ENCODE results near the gene RAD51B. TPM values are rescaled to one million over a fixed set of nuclear protein-coding genes. Genes with fewer than 3 reads are reported as not detected.

The RAD51B gene
- total RNA-seq, 3 donors from 2014 or later: 10.6 to 77.6 (median 33.8) TPM

- intact Hi-C loops (cut with DNase I; ENCODE audit: low total_unique reads): no loop called here
- H3K27me3 ChIP-seq: no peaks in the 10 kb centered on the region
- no peaks in the 10 kb centered on the region for H3K9me3 ChIP-seq
- TF ChIP-seq POLR2AphosphoS5 (IDR thresholded peaks at IDR 0.05) (no peak), POLR2A (IDR thresholded peaks at IDR 0.05) (no peak), CTCF (IDR thresholded peaks at IDR 0.05) (no peak)
- H3K4me3 ChIP-seq: no peak overlapping the region
- DNase-seq (ENCODE audit: low spot score in 2 of 2): no peak
- H3K27ac ChIP-seq: no peak overlapping the region
- no peaks in the 10 kb centered on the region for H3K36me3 ChIP-seq
- peaks cover 0 to 4% of the 10 kb centered on the region in 2 donors for H3K4me1 ChIP-seq
These were observed 893.3 kb downstream of the RAD51B start for GRCh38 chr14:68712703-68713370.

GRCh38 chr14:68713782-68714181 lies 894.2 kb downstream of the RAD51B start:
- no peaks in the 10 kb centered on the region for H3K27me3 ChIP-seq
- DNase-seq (ENCODE audit: low spot score in 2 of 2): no peak
- no peak overlapping the region for H3K27ac ChIP-seq
- H3K9me3 ChIP-seq: no peaks in the 10 kb centered on the region
- no peak overlapping the region for H3K4me3 ChIP-seq
- TF ChIP-seq POLR2A (IDR thresholded peaks at IDR 0.05) (no peak), POLR2AphosphoS5 (IDR thresholded peaks at IDR 0.05) (no peak), CTCF (IDR thresholded peaks at IDR 0.05) (no peak)
- peaks cover 0 to 4% of the 10 kb centered on the region in 2 donors for H3K4me1 ChIP-seq
- no peaks in the 10 kb centered on the region for H3K36me3 ChIP-seq
- intact Hi-C loops (cut with DNase I; ENCODE audit: low total_unique reads): no loop called here

GRCh38 chr14:68714991-68715924 lies 895.7 kb downstream of the RAD51B start:
- H3K4me3 ChIP-seq: no peak overlapping the region
- no peak overlapping the region for H3K27ac ChIP-seq
- TF ChIP-seq POLR2A (IDR thresholded peaks at IDR 0.05): no peak
- no peak for TF ChIP-seq POLR2AphosphoS5 (IDR thresholded peaks at IDR 0.05)
- no peak for TF ChIP-seq CTCF (IDR thresholded peaks at IDR 0.05)
- no peaks in the 10 kb centered on the region for H3K27me3 ChIP-seq
- no peaks in the 10 kb centered on the region for H3K9me3 ChIP-seq
- DNase-seq (ENCODE audit: low spot score in 2 of 2): no peak
- intact Hi-C loops (cut with DNase I; ENCODE audit: low total_unique reads): no loop called here
- peaks cover 0 to 4% of the 10 kb centered on the region in 2 donors for H3K4me1 ChIP-seq
- no peaks in the 10 kb centered on the region for H3K36me3 ChIP-seq

- intact Hi-C loops (cut with DNase I; ENCODE audit: low total_unique reads): no loop called here
- no peaks in the 10 kb centered on the region for H3K36me3 ChIP-seq
- no peak overlapping the region for H3K4me3 ChIP-seq
- H3K27me3 ChIP-seq: no peaks in the 10 kb centered on the region
- peaks cover 0 to 4% of the 10 kb centered on the region in 2 donors for H3K4me1 ChIP-seq
- H3K9me3 ChIP-seq: no peaks in the 10 kb centered on the region
- TF ChIP-seq POLR2AphosphoS5 (IDR thresholded peaks at IDR 0.05) (no peak), POLR2A (IDR thresholded peaks at IDR 0.05) (no peak), CTCF (IDR thresholded peaks at IDR 0.05) (no peak)
- no peak for DNase-seq (ENCODE audit: low spot score in 2 of 2)
- H3K27ac ChIP-seq: no peak overlapping the region
These were observed 897.1 kb downstream of the RAD51B start for GRCh38 chr14:68716698-68717097.
